Cardiac septum (tissue), 1 donor: ENCODE measurements around the gene DUSP9. TPM values are rescaled to one million over a fixed set of nuclear protein-coding genes. Genes with fewer than 3 reads are reported as not detected.

Experiments
- DNase-seq: peaks from one replicate; pipeline ENCODE4 v3.0.0-alpha.2; 2020; ENCODE audit warnings: low spot score
- intact Hi-C: fragments of 100-400 bp; cut with DNase I; formaldehyde crosslinking; loops from one replicate; pipeline ENCODE4 v1.14.0; 2022
- total RNA-seq: library from RNA; stranded (reverse); fragmentation: NEBNext Ultra II Directional; extraction: Animal tissue kit (Norgen Biotek cat#: 25700); gene quantifications from one replicate; pipeline ENCODE4 v1.2.1, GENCODE V29; 2021
- donor health status: DM: no; HTN: no; CAD: no.

DUSP9 gene
- total RNA-seq, 1 donor from 2014 or later: not detected

DNA sequence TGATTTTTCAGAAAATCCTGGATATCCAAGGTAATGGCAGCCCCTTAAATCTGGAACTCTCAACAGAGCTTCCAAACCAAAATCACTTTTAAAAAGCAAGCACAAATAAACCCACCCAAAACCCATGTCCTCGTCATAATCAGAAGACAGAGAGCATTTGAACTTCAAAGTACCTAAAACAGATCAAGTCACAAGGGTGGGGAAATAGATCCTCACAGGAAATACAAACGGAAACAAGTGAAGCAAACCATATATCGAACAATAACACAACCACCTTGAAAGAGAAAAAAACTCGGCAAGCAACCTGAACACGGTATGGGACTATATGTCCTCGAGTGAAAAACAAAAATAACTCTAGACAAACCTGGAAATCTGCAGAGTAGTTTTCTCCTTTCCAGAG, 32.2 kb upstream of the DUSP9 start:
- intact Hi-C loops: no loop called here
- no peak for DNase-seq

DNA sequence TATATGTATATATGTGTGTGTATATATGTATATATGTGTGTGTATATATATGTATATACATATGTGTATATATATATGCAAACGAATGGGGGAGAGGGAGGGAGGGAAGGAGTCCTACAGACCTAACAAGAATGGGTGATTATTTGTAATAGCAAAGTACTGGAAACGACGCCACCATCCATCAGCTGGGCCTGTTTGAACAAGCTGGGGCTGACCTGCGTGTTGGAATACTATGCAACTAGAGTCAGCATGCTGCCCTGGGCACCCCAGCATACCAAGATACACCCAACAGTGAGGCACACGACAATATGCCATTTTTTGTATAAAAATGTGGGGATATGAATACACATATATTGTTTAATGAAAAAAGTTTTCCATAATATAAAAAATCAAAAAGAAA, 26.4 kb upstream of the DUSP9 start:
- DNase-seq: no peak
- intact Hi-C loops: no loop called here

DNA sequence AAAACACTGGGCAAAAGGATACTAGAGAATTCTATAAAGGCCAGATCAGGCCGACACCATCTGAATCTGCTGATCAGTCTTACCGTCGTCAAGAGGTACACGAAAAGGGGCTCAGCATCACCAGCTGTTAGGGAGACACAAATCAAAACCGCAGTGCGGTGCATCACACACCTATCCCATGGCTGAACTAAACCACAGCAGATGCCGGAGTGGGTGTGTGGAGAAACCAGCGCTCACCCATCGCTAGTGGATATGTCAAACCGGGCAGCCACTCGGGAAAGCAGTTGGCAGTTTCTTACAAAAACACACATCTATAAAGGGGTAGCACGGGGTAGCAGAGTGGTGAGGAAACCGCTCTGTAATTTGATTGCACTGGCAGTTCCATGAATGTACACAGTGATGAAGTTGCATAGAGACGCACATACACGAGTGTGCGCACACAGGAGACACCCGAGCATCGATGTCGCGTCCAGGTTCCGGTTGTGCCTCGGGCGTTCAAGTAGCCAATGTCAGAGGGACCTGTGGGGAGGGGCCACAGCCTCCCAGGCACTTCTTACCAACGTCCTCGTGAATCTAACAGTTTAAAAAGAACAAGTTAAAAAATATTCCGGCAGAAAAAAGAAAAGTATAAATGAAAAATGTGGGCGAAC, 24.9 kb upstream of the DUSP9 start:
- no peak for DNase-seq
- intact Hi-C loops: no loop called here

DNA sequence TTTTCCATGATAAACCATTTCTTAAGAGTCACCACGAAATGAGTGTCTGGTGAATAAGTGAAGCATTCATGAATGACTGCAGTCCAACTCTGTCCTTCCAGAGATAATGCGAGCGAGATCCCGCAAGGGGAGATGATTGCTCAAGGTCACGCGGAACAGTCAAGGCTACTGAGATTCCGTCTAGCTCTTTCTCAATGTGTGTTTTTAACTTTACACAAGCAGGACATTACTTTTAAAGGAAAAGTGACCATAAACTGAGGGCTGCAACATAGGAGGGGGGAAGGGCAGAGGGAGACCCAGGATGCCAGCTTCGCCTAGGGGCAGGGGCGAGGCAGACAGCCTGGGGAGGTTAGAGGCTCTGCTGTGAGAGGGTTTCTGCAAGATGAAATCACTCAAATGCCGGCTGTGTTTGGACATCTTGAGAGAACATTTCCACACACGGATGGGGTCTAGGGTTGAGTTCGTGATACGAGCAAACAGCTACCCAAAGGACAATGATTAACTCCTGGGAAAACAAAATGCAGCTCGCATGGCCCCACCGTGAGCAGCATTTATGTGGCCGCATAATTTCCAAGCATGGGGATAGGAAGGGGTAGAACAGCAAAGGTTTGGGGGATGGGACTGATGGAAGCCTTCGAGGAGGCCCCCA, 24.2 kb upstream of the DUSP9 start:
- intact Hi-C loops: no loop called here
- DNase-seq: no peak

DNA sequence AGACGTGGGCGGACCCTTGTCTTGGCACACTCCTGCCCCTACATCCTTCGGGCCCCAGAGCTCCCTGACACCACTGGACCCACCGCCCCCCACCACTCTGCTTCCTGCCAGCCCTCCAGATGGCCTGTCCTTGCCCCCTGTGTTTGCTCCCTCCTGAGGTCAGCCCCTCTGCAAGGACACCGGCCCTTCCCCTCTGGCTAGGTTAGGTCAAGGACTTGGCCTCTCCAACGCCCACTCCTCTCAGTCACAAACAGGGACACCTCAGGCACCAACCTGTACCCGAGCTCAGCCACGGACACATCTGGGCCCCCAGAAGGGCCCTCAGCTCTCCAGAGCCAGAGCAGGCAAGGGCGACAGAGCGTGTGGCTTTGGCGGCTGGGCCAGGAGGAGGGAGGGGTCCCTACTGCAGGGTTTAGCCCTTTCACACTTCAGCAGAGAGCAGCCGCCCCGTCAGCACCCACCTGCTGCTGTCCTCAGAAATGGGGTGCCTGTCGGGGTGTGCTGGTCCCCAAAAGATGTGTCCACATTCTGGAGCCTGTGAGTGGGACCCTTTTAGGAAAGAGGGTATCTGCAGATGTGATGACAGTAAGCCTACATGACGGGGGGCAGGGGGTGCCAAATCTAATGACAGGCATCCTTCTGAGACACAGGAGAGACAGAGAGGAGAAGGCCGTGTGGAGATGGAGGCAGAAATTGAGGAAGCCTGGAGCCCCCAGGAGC, 23.5 kb upstream of the DUSP9 start:
- DNase-seq: no peak

DNA sequence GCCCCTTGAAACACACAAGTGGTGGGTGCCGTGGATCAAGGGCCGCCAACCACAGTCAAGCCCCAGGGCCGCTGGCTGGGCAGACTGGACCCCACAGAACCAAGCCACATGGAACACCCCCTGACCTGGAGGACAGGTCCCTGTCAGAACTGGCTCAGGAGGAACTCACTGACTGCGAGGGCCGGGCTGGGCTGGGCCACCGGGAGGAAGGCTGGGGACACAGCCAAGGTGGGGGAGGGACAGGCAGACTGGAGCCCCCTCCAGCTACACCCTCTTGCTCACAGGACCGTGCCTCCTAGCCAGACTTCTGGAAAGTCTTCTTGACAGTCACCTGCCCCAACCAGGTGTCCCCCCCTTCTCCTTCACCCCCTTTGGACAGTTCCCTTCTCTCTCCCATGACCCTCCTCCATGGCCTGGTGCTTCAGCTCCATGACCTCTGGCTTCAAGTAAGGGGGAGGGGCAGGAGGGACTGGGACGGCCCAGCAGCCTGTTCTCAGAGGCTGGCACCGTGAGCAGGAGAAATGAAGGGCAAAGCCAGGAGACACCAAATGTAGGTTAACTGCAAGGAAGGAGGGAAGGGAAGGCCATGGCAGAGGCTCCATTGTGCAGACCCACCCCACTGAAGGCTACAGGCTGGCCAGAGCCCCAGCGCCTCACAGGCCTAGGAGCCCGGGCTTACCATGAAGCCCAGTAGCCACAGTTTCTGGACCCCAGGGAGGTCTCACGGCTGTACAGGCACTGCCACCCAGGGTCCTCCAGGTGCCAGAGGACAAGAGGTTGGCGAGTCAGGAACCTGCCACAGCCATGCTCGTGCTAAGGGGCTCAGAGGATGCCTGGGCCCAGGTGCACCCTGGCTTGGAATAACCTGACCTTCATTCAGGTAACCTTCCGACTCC, 22.6 kb upstream of the DUSP9 start:
- intact Hi-C loops: no loop called here
- no peak for DNase-seq

More for the DNA sequence above, 23.5 kb upstream of the DUSP9 start:
- intact Hi-C loops: no loop called here

DNA sequence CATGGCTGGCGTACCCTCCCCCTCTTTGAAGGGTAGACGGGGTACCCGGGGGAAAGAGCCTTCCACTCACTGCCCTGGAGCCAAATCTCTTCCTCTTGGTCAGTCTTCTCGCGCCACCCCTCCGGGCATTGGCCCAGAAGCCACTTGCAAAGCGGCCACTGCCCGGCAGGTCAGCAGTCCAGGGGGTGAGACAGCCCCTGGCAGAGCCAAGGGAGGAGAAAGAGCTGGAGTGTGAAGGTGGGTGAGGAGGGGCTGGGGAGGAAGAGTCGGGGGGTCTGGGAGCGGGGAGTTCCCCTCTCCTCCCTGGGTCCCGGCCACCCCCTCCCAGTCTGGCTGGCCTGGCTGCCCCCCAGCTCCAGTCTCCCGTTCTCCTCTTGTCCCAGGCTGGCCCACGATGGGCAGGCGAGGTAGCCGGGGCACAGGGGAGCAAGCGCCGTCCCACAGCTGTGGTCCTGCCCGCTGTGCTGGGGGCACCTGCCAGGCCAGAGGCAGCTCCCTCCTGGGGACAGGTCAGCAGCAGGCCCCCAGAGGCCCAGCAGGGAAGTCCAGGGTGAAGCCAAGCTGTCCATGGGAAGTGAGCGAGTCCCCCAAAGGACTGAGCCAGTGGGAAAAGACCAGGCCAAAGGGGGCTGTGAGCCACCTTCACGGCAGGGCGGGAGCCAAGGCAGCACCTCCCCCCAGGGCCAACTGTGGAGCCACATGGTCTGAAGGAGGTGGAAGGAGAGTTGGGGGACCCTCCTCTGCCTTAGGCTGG, 21.6 kb upstream of the DUSP9 start:
- DNase-seq: no peak
- intact Hi-C loops: no loop called here

DNA sequence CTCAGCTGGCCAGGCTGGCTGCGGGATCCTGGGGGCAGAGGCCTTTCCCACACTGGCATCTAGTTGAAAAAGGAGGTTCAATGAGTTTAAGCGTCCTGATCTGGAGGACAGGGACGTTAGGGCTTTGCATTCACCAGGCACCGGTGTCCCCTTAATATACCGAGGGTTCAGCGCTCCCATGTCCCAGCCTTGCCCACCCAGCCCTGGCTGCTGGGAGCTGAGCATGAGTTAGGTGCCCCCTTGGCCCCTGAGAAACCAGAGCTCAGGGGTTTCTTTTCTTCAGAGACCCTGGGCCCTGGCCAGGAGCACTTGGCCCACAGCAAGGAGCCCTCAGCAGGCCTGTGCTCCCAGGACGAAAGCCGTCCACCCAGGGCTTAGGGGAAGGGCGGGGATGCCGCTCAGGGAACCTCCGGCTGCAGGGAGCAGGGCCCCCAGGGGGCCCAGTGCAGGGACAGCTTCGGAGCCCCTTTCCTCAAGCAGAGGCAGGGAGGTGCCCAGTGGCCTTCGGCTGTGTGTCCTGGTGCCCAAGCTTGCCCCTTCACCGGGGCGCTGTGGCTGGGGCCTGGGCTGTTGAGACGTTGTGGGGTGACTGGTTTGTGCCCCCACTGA, 20.9 kb upstream of the DUSP9 start:
- intact Hi-C loops: no loop called here
- no peak for DNase-seq

DNA sequence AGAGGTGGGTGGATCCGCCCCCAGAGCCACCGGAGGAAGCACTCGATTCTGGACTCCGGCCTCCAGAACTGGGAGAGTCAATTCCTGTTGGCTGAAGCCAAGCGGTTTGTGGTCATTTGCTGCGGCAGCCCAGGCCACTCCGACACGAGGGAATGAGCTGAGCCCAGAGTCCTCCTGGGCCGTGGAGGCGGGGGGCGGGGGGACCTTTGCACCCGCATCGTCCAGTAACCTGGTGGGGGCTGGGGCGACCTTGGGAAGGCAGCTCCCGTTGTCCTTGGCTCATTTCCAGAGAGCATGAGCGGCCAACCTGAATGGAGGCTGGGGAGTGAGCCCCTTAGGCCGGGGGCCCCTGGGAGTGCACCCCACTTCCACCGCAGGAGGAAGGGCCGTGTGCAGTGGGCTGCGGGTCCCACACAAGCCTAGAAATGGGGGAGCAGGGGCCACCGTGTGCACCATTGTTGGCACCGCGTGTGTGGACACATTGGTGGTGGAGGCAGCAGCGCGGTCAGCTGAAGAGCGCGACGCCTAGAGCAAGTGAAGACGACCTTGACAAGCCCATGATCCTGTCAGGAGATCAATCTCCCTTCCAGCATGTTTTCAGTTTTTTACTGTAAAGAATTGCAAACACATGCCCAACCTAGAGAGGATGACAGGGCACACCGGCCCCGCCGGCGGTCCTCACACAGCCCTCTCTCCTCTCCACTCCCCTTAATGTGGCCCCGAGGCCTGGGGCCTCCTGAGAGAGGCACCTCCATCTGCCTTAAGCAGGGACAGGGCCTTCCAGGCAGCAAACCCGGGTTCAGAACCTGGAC, 19.9 kb upstream of the DUSP9 start:
- DNase-seq: no peak
- intact Hi-C loops: no loop called here

DNA sequence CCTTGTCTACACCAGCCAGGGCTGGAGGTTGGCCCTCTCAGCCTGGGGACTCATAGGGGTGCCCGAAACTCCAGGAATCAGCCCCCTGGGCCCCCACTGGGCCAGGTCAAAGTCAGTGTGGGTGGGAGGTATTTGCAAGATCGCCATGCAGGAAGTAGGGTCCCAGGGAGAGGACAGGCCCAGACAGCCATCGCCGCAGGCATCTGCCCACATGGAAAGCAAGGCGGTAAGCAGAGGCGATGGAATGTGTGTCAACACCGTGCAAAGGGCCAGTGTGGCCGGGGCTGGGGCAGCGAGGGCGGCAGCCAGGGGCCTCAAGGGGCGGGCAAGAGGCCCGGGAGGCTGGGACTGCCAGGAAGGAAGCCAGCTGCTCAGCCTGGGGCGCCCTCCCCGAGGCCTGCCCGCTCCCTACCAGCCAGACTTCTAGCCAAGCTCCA, 19.3 kb upstream of the DUSP9 start:
- intact Hi-C loops: no loop called here
- DNase-seq: no peak

DNA sequence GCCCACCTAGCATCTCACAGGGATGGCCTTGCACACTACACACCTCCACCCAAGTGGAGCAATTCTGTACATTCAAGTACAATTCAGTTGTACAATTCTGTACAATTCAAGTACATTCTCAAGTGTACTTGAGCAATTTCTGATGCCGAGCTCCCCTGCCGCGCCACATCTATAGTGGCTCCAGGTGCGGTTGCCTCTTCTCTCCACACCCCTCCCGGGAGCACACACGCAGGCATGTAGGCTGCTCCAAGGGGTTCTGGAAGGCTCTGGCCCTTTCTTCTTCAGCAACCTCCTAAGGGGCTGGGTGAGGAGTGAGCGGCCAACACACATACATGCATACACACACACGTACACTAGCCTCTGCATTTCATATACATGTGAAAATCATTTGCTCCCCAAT, 18.9 kb upstream of the DUSP9 start:
- DNase-seq: no peak
- intact Hi-C loops: no loop called here

DNA sequence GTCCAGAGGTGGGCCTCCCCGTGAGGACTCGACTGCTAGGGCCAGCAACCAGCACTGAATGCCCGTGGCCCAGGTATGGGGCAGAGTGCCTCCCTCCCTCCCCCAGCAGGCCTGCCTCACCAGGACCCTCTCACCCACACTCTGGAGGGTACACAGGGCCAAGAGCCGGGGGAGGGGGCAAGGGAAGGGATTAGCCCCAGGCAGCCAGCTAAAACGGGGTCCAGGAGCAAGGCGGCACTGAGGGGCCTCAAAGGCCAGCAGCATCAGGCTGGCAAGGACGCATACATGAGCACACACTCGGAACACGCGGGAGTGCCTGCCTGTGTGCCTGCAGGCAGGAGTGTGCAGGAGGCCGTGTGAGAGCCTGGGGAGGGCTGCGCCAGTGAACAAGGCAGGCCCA, 18.3 kb upstream of the DUSP9 start:
- no peak for DNase-seq
- intact Hi-C loops: no loop called here

DNA sequence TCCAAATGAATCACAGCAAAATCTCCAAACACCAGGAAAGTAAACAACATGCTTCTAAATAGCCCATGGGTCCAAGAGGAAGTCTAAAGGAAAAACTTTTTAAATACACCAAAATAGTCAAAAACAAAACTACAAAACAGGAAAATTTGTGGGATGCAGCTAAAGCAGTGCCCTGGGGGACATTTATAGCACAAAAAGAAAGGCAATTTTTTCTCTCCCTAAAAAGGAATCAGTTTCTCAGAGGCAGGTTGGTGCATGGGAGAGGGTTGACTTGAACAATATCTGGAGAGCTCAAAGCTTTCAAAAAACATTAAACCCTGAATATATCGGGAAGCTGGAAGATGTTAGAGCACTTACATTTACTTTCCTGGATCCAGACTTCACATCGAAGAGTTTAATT, 15.7 kb upstream of the DUSP9 start:
- no peak for DNase-seq
- intact Hi-C loops: no loop called here

DNA sequence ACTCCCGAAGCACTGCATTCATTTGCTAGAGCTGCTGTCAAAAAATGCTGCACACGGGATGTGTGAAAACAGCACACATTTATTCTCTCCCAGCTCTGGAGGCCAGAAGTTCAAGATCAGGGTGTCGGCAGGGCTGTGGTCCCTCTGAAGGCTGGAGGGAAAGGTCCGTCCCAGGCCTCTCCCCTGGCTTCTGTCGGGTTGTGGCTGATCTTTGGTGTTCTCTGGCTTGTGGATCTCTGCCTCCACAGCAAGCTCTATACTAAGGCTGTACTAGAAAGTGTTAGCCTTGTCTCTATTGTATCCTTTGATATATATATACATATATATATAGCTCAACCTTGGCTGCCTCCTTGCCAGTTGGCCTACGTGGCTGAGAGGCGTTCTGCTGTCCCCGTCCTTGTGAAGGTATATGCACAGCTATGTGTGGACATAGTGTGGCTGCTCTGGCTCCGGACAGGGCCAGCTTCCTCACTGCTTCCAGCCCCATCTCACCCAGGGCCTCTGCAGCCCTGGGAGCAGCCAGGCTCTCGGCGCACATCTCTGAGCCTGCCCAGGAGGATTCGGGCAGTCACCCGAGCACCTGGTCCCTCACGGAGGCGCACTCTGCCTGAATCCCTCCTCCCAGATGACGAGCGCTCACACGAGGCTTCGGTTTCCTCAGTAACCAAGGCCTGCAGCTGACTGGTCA, 15.0 kb upstream of the DUSP9 start:
- no peak for DNase-seq
- intact Hi-C loops: no loop called here

DNA sequence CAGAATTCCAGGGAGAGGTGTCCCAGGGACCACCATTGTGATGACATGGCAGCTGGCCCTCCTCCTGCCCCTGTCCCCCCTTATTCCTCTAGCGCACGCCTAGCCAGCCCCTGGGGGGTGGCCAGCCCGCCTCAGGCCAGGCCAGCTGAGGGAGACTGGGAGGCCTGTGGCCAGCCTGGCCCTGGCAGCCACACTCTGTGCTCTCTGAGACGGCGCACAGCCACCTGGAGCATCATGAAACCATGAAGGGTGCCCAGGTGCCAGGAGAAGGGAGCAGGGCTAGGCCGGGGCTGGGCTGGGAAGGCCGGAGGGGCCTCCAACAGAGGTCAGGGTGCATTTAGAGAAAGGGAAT, 14.4 kb upstream of the DUSP9 start:
- intact Hi-C loops: no loop called here

DNA sequence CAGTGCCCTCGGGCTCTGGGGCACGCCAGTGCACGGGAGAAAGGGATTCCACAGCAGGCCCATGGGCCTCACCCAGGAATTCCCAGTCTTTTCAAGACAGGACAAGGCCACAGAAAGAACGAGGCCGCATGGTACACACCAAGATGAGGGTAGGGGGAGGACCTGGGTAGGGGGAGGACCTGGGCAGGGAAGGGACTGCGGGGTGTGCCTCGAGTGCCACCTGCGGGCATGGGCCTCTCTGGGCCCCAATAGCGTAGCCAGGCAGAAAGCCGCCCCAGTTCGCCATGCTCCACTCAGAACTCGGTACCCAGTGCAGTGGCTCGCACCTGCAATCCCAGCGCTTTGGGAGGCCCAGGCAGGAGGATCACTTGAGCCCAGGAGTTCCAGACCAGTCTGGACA, 14.0 kb upstream of the DUSP9 start:
- intact Hi-C loops: no loop called here
- no peak for DNase-seq

More for the DNA sequence above, 14.4 kb upstream of the DUSP9 start:
- DNase-seq: no peak

DNA sequence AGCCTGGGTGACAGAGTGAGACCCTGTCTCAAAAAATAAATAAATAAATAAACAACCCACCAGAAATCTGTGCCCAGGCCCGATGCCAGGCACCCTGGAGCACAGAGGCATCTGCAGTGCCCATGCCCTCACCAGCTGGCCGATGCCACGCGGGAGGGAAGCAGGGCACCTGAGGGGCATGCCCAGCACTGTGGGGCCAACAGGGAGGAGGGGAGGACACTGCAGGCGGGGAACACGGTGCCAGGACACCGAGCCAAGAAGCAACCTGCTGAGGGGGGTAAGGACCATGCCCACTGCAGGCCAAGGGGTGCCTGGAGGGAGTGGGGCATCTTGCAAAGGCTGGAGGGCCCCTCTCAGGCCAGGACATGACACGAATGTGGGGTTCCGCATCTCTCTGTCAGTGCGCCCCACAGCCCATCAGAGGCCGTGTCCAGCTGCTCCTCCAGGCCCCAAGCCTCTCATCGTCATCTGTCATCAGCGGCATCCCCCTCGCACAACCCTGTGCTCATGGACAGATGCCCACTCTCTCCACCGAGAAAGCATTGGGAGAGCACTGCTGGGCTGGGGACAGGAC, 13.3 kb upstream of the DUSP9 start:
- intact Hi-C loops: no loop called here
- DNase-seq: no peak
